HG03280 (cell line): ENCODE data around the gene ARNT2.
"Not testable (repeated sequence)": the region's sequence is repeated elsewhere in the genome, so short reads cannot be mapped to it uniquely, and the experiment has no call there.

Experiments used
- ATAC-seq: cut with Tn5 transposase; IDR thresholded peaks from one replicate; pipeline ENCODE4 v1.9.1; 2021; ENCODE audit warnings: mild to moderate bottlenecking, moderate library complexity; ENCODE audit not compliant: unreplicated experiment

Gene ARNT2

GRCh38 chr15:80510985-80511384 lies 106.8 kb downstream of the ARNT2 start:
- not testable (repeated sequence) for ATAC-seq

DNA sequence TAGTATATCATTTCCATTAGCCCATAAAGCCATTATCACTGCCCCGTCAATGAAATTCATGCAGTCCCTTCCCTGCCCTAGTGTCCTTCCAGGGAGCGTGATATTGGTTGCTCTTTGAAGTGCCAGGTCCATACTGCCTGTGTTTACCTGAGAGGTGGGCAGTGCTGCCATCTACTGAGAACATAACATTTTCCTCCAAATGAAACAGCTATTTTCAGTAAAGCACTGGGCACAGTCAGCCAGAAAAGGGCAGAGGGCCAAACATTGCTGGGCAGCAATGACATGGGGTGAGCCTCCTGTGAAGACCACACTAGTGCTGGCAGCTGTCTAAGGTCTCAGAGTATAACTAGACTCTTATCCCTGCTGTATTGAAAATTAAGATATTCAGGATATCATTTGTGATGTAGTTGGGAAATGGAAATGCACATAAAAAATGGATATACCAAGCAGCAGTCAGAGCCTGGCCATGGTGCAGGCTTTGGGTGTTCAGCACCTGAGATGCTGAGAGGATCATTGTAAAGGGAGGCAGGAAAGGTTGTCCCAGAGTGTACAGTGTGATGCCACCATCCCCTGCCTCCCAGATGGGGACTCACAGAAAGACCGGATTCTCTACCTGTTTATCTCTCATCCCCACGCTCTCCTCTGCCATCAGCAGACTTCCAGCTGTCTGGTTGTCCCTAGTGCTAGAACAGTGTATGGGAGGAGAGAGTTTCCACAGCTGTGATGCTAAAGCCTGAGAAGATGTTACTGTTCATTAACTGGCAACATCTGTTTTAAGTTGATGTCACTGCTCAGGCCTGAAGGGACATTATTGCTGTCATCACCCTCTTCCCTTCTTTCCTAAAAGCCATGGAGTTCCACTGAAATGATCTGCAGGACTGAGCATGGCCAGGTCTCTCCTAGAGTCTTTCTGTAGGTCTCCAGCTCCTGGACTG lies 108.8 kb downstream of the ARNT2 start:
- ATAC-seq: no peak

DNA sequence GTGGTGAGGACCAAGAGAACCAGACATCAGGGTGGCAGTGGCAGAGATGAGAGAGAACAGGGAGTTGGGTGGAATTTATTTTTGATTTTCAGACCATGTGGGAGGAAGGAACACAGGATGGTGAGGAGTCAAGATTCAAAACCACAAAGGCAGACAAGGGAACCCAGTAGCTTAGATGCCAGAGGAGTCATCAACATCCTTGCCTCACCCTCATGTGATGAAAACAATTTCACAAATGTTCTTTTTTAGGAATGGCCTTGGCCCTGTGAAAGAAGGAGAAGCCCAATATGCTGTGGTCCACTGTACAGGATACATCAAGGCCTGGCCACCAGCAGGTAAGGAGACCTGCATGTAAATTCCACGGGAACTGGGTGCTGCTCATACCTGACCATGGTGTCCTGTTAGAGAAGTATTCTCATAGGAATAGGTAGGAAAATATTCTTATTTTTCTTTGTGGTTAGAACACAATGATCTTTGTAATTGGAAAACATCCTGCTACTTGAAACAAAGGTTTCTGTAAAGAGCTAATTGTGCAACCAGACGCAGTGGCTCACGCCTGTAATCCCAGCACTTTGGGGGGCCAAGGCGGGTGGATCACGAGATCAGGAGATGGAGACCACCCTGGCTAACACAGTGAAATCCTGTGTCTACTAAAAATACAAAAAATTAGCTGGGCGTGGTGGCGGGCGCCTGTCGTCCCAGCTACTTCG lies 110.0 kb downstream of the ARNT2 start:
- ATAC-seq: no peak

- ATAC-seq: no peak
Measured at GRCh38 chr15:80517290-80517689, 113.1 kb downstream of the ARNT2 start.

DNA sequence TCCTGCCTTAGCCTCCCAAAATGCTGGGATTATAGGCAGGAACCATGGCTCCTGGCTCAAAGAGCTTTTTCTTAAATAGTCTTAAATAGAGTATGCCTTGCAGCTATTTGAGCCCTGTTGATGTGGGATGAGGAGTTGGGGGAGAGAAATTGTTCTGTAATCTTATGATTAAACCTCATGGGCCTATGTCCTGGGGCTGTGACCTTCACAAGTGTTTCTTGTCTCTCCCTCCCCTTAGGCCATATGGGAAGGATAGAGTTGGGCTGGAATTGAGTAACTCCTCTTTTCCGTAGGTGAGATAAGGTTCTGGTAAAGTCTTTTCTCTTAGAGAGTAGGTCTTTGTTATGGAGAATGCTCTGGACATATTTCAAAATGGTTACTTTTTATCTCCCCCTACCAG lies 114.3 kb downstream of the ARNT2 start:
- no peak for ATAC-seq

GRCh38 chr15:80523746-80524145 lies 119.6 kb downstream of the ARNT2 start:
- no peak for ATAC-seq

GRCh38 chr15:80525853-80526252 lies 121.7 kb downstream of the ARNT2 start:
- no peak for ATAC-seq

DNA sequence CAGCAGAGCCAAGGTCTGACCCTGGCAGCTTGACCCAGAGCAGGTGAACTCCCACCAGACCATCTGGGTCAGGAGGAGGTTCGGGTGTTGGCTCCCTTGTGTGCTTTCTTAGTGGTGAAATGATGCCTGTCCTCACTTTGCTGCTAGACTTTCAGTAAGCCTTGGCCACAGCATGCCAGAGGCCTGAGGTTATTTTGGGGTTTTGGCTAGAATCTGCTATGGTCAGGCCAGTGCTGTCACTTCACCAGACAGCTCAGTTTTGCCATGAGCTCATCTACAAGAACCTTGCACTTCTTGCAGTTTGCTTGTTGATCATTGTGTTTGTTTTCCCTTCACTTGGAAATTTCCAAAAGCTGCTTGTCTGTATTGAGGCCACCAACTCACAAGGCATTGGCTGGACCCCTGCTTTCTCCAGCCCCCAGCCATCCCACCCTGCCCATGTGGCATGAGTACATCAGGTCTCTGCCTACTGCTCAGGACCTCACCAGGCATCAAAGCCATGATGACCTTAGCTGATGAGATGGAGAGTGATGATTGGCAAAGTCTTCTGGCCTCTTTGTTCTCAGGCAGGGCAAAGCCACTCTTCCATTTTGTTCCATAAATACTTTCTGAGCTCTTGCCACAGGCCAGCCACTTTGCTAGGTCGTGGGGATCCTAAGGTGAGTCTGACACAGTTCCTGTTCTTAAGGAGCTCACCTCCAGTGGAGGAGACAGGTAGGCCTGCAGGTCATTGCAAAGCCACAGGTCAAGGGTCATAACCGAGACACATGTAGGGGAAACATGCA lies 122.6 kb downstream of the ARNT2 start:
- no peak for ATAC-seq

- ATAC-seq: no peak
Measured at GRCh38 chr15:80527406-80527805, 123.2 kb downstream of the ARNT2 start.

DNA sequence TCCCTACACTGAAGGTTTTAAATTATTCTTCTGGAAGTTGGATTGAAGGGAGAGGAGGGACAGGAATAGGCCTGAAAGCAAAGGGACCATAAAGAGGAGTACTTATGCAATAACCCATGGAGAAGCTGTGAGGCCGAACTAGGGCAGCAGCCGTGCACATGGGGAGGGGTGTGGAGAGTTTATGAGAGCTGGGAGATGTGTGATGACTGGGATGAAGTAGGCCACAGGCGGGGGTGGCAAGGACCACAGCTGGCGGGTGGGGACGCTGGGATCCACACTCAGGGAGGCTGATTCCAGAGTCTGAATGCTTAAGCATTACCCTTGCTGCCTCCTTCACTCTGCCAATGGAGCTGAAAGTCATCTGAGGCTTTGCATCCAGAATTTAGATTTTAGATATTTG lies 123.8 kb downstream of the ARNT2 start:
- no peak for ATAC-seq

DNA sequence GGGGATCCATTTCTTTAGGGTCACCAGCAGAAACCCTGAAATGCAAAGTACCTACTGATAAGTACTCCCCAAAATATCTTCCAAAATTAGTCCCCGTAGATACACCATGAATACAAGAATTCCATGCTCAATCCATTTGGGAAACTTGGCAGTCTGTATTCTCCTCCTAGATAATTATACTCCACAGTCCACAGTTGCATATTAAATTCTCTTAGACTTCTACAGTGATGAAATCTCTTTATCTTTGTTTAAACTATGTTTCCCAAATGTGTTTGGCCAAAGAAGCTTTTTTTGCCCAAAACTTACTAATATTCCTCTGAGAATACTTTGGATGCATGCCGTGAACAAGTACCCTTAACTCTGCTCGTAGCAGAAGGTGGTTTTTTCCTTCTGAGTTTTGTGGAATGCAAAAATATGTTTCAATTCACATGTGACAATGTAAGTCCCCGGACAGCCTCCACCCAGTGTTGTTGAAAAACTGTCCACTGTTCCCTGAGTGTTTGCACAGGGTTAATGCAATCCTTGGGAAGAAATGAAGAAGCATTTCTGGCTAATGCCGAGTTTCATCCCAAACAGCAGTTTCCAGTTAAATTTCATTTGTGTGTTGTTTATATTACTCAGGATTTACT lies 126.7 kb downstream of the ARNT2 start:
- no peak for ATAC-seq

DNA sequence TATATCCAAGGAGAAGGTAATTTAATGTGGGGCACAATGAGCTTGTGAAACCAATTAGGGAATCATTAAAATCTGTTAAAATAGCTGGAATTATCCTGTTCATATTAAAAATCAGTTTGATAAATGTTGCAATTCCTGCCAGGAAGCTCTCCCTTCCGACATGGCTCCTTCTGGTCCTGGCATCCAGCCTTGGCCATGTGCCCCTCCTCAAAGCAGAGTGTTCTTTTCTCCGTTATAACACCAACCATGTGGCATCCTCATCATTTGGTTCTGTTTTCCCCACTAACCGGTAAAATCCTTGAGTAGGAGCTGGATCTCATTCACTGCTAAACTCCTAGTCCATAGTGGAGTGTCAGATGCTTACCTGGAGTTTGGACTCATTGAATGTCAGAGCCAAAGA lies 127.2 kb downstream of the ARNT2 start:
- ATAC-seq: no peak

GRCh38 chr15:80531796-80532195 lies 127.6 kb downstream of the ARNT2 start:
- ATAC-seq: no peak

DNA sequence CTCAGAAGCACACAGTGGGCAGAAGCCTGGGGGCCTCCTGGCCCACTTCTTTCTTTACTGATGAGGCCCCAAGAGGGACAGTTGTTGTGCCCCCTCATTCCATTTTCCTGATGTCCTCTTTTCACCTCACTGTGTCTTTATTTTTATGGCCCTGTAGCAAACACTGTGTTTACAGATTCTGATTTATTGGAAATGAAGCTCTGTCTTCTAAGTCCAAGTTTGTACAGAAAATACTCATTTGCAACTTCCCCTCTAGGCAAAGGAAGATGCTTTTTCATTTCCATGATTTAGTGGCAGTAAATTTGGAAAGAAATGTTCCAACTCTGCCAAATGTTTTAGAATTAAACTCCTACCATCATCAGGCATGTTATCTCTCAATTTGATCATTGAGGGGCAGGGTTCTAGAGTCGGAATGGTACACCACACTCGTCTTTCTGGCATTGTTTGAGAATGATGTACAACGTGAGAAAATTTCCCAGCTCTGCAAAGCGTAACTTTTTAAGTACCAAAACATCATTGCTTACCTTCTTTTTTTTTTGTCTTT lies 129.7 kb downstream of the ARNT2 start:
- ATAC-seq: no peak

- ATAC-seq: no peak
Measured at GRCh38 chr15:80536231-80536630, 132.0 kb downstream of the ARNT2 start.

- ATAC-seq: no peak
Measured at GRCh38 chr15:80536716-80537115, 132.5 kb downstream of the ARNT2 start.

- no peak for ATAC-seq
Measured at GRCh38 chr15:80545078-80545477, 140.9 kb downstream of the ARNT2 start.

DNA sequence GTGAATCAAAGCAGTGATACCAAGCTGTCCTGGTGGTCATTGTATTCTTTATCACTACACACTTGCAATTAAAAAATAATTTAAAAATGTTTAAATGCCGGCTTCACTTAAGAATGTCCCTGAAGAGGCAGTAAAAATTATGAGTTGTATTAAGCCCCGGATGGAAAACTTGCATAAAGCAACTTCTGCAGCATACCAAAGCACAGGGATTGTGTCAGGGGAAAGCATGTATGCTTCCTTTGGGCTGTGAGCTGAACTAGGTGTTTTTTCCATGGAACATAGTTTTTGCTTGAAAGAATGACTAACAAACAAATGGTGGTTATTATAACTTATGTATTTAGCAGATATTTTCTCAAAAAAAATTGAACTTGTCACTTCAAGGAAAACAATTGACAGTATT lies 143.1 kb downstream of the ARNT2 start:
- ATAC-seq: no peak

DNA sequence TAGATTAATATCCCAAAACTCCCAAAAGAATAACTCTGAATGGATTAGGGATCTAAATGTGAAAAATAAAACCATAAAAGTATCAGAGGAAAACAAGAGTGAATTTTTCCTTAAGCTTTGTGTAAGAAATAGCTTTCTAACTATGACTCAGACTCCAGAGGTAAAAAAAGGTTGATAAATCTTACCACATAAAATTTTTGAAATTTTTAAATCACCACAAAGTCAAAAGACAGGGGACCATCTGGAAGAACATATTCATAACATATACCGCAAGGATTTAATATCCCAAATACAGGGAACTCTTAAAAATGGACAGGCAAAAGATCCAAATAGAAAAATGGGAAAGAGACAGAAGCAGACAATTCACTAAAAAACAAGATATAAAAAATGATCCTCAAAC lies 145.0 kb downstream of the ARNT2 start:
- ATAC-seq: no peak

- ATAC-seq: no peak
Measured at GRCh38 chr15:80549654-80550053, 145.5 kb downstream of the ARNT2 start.
